Tongue (tissue), 2 donors: ENCODE measurements around the gene FOXL2NB. TPM values are rescaled to one million over a fixed set of nuclear protein-coding genes. Genes with fewer than 3 reads are reported as not detected.

Experiments
- DNase-seq: peaks from one replicate; pipeline ENCODE4 v3.0.0-alpha.2; 2015
- total RNA-seq: library from RNA; depleted of rRNA; stranded (reverse); fragments of >200 nt; gene quantifications from one replicate; pipeline ENCODE4 v1.2.3, GENCODE V29; 2014

The FOXL2NB gene
- total RNA-seq, 1 donor from 2014 or later, result not detected

GRCh38 chr3:138945709-138946662 lies 1.0 kb upstream of the FOXL2NB start:
- peak; percentile 31 for DNase-seq

DNA sequence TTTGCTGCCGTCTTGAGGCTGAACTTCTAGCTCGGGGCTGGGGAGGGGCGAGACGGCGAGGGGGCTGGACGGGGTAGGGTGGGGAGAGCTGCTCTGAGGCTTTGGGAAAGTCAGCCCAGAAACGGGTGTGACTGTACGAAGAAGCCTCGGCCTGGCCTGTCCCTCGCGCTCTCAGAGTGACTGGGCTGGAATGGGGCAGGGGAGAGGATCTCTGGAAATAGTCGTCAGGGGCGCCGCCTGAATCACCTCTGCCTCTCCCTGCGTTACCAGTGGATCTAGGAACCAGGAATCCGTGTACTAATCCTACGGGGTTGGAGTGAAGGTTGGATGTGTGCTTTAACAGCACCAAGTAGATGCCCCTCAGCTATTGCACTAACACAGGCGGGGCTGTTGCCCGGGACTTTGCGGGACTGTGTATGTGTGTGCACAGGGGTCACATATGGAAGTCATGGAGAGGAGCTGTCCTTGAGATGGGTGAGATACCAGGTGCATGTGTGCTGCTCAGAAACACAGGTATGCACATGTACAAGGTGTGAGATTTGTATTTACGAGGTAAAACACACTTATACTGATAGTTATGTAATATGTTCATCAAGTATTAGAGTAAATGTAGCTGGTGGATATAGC lies 591 bp downstream of the FOXL2NB start:
- DNase-seq, result no peak

- no peak for DNase-seq
These were observed 1.5 kb downstream of the FOXL2NB start for GRCh38 chr3:138948371-138949001.

GRCh38 chr3:138949002-138949418 lies 2.0 kb downstream of the FOXL2NB start:
- DNase-seq, result no peak

GRCh38 chr3:138949445-138950005 lies 2.5 kb downstream of the FOXL2NB start:
- DNase-seq, result no peak

GRCh38 chr3:138950006-138950644 lies 3.1 kb downstream of the FOXL2NB start:
- DNase-seq, result peak; percentile 53

GRCh38 chr3:138950701-138951100 lies 3.7 kb downstream of the FOXL2NB start:
- DNase-seq, result no peak

- no peak for DNase-seq
These were observed 13.4 kb downstream of the FOXL2NB start for GRCh38 chr3:138960417-138960852.

DNA sequence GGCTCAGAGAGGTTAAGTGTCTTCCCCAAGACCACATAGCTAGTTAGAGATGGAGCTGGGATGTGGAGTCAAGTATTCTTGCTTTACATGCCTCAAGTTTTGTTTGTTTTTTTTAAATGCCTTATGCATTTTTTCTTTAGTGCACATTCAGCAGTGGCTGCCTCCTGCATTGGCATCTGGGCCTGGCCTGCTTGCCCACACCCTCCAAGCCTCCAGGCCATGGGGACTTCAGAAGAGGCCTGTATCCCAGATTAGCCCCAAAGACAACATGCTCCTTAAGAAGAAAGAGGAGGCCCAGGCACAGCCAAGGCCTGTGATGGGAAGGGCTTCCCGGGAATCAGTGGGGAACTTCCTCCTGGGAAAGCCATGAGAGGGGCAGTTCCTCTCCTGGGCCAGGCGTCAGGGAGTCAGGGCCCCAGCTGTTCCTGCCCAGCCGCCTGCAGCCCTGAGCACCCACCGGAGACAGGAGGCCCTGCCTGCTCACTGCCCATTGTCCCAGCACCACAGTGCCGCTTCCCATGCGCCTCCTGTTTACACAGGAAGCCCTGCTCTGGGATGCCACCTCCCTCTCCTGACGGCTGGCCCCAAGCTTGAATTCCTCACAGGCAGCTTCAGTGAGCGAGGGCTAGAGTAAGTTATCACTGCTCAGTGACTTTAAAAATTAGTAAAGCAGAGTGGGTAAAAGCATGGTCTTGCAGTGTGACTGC lies 16.0 kb downstream of the FOXL2NB start:
- no peak for DNase-seq

- DNase-seq, result no peak
These were observed 17.2 kb downstream of the FOXL2NB start for GRCh38 chr3:138964264-138964663.

GRCh38 chr3:138964923-138965322 lies 17.9 kb downstream of the FOXL2NB start:
- DNase-seq, result no peak

DNA sequence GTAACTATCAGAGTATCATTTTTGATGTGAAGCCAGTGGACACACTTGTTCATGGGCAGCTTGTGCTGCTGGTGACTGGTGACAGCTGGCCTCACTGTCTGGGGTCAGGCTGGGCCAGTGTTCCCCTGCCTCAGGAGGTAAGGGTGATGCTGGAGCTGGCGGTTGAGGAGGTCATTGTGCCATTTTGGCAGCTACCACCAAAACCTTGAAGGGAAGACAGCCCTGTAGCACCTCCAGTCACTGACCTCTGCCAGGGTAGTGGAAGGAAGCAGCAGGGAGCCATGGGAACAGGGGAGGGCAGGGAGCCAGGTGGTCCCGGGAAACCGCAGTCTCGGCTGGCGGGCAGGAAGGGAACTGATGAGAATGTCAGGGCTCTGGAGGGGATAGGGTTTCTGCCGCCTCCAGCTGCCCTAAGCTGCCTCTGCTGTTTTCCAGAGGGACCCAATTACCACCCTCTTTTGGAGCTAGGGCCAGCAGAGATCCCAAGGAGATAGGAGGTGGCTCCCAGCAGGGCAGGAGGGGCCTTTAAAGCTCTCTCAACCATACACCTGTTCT lies 24.8 kb downstream of the FOXL2NB start:
- DNase-seq, result no peak

GRCh38 chr3:138972941-138973340 lies 25.9 kb downstream of the FOXL2NB start:
- DNase-seq, result no peak

DNA sequence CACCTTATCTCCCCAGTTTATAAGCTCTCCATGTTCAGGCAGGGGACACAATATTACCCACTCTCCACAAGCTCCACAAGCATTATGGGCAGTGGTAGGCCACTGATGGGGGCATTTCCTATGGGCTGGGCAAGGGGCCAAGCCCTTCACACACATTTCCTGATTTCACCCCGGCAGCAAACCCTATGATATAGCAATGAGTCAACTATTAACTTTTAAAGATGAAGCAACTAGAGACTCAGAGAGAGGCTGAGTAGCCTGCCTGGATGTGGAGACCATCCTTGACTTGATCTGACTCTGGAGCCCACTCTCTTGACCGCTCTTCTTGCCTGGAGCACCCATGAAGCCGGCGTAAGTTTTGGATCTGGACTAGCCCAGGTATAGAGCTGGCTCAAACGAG lies 27.4 kb downstream of the FOXL2NB start:
- no peak for DNase-seq

- DNase-seq, result no peak
These were observed 28.3 kb downstream of the FOXL2NB start for GRCh38 chr3:138975351-138975750.

DNA sequence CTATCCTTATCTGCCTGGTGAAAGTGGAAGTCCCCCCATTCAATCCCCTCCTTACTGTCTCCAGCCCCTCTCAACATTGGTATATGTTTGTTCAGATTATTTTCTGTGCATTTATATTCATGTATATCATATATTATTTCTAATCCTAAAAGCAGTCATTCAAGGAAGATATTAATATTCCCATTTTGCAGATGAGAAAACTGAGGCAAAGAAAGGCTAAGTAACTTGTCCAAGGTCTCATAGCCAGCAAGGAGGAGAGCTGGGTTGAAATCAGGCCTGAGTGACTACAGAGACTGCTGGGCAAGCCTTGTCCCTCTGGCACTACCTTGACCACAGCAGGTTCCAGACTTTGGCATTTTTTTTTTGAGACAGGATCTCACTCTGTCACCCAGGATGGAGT lies 29.0 kb downstream of the FOXL2NB start:
- no peak for DNase-seq

- no peak for DNase-seq
These were observed 37.8 kb downstream of the FOXL2NB start for GRCh38 chr3:138984816-138985215.

GRCh38 chr3:138985932-138986331 lies 38.9 kb downstream of the FOXL2NB start:
- DNase-seq, result no peak

- DNase-seq, result no peak
These were observed 40.2 kb downstream of the FOXL2NB start for GRCh38 chr3:138987181-138987580.

DNA sequence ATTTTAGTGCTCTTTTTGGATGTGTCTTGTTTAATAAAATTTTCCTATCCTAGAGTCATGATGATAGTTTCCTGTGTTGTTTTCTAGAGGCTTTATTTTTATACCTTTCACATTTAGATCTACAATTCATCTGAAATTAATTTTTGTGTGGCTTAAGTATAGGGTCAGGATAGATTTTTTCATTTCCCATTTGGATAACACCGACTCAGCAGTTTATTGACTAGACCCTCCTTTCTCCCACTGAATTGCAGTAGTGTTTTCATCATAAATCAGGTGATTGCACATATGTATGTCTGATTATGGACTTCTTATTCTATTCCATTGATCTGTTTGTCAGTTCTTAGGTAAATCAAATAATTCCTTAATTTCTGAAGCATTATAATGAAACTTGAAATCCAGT lies 48.7 kb downstream of the FOXL2NB start:
- DNase-seq, result no peak
